Fibroblast of mammary gland (primary cell): ENCODE measurements around the gene PLCG2.
"Not testable (repeated sequence)": the region's sequence is repeated elsewhere in the genome, so short reads cannot be mapped to it uniquely, and the experiment has no call there.

Experiments
- DNase-seq: peaks from one replicate; pipeline ENCODE4 v3.0.0-alpha.2; 2010; ENCODE audit warnings: low read depth
- H3K4me3 ChIP-seq: 2 replicates; pipeline ENCODE4 v1.5.1; 2011; ENCODE audit warnings: low read depth, mild to moderate bottlenecking, low read length, moderate library complexity; ENCODE audit not compliant: control insufficient read depth
- TF ChIP-seq, protein P1 (sequence below): conservative IDR thresholded peaks from 2 replicates; pipeline ENCODE4 v1.5.1; 2011; ENCODE audit warnings: low read depth, low read length, inconsistent platforms; ENCODE audit not compliant: control insufficient read depth, insufficient read depth

PLCG2 gene

DNA sequence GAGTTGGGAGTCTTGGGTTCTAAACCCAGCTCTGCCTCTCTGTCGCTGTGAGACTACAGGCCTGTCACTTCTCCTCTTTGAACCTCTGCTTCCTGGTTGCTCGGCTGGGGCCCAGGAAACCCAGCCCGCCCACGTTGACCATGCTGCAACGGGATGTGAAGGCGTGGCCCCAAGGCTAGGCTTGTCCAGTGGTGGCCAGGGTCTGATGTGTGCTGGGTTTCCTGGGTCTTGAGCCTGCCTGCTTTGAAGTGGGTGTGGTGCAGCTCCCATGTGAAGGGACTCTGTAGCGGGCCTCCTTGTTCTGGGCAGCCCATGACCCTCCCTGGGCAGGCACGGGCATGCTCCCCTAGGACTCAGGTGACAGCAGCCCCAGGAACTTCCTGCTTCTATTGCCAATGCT lies 149.9 kb downstream of the PLCG2 start:
- DNase-seq, result no peak
- no peak overlapping the region for H3K4me3 ChIP-seq
- TF ChIP-seq, protein P1, sequence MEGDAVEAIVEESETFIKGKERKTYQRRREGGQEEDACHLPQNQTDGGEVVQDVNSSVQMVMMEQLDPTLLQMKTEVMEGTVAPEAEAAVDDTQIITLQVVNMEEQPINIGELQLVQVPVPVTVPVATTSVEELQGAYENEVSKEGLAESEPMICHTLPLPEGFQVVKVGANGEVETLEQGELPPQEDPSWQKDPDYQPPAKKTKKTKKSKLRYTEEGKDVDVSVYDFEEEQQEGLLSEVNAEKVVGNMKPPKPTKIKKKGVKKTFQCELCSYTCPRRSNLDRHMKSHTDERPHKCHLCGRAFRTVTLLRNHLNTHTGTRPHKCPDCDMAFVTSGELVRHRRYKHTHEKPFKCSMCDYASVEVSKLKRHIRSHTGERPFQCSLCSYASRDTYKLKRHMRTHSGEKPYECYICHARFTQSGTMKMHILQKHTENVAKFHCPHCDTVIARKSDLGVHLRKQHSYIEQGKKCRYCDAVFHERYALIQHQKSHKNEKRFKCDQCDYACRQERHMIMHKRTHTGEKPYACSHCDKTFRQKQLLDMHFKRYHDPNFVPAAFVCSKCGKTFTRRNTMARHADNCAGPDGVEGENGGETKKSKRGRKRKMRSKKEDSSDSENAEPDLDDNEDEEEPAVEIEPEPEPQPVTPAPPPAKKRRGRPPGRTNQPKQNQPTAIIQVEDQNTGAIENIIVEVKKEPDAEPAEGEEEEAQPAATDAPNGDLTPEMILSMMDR, result no peak

DNA sequence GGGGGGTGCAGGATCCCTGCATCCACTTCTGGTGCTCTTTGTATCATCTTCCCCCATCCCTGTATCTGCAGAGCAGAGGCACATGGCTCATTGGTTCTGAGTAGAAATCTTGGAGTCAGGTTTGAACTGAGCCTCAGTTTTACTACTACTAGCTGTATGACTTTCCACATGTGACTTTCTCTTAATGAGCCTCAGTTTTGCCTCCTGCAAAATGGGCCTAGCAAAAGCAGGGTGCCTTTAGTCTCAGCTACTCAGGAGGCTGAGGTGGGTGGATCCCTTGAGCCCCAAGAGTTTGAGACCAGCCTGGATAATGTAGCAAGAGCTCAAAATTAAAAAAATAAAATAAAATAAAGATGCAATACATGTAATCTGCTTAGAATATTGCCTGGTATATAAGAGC lies 150.8 kb downstream of the PLCG2 start:
- TF ChIP-seq, protein P1, result no peak
- no peak for DNase-seq
- H3K4me3 ChIP-seq, result no peak overlapping the region

DNA sequence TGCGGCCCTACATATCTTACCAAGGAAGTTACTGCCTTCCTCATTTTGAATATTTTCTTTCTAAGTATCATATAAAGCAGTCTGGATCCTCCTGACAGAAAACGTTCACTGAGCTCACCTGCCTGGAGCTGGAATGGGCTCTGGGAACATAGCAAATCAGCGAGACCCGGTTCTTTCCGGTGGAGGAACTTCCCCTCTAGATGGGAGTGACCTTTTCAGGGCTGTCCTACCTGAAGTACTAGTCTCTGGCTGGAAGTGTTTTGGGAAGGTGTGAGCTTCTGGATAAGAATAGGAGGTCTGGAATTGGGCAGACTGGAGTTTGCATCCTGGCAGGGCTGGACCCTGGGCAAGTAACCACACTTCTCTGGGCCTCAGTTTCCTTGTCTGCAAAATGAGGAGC lies 152.8 kb downstream of the PLCG2 start:
- TF ChIP-seq, protein P1, result no peak
- no peak overlapping the region for H3K4me3 ChIP-seq
- no peak for DNase-seq

DNA sequence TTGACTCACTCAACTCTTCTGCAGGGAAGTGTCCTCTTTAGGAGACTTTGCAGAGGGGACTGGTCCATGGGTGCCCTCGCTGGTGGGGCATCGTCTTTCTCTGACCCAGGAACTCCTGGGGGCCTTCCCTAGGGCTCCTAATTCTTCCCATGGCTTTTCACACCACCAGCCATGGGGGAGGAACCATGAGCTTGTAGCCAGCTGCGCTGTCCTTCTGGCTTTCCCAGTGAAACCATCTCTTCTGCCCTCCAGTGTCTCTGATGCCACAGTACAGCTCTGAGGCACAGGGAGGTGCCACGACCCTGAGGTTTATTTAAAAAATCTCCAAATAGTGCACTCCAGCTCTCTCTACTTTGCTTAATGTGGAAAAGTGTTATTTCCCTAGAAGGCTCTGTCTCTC lies 153.6 kb downstream of the PLCG2 start:
- no peak for DNase-seq
- TF ChIP-seq, protein P1, result no peak
- H3K4me3 ChIP-seq, result no peak overlapping the region

DNA sequence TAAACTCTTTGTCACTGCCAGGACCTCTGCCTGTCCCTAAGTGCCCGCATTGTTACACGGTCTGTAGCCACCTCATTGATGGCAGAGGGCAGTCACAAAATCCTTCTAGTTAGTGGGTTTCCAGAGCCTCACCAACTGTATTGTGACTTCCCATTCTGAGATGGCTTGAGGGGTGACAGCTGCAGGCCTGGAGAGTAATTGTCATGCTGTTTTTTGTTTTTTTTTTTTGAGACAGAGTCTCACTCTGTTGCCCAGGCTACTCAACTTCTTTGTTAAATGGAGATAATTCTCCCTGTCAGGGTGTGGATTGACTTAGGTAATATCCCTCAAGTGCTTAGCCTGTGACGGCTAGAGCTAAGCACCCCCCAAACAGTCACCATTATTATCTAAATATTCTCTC lies 154.3 kb downstream of the PLCG2 start:
- TF ChIP-seq, protein P1, result no peak
- no peak for DNase-seq
- no peak overlapping the region for H3K4me3 ChIP-seq

GRCh38 chr16:81934711-81935110 lies 155.6 kb downstream of the PLCG2 start:
- not testable (repeated sequence) for H3K4me3 ChIP-seq, DNase-seq

DNA sequence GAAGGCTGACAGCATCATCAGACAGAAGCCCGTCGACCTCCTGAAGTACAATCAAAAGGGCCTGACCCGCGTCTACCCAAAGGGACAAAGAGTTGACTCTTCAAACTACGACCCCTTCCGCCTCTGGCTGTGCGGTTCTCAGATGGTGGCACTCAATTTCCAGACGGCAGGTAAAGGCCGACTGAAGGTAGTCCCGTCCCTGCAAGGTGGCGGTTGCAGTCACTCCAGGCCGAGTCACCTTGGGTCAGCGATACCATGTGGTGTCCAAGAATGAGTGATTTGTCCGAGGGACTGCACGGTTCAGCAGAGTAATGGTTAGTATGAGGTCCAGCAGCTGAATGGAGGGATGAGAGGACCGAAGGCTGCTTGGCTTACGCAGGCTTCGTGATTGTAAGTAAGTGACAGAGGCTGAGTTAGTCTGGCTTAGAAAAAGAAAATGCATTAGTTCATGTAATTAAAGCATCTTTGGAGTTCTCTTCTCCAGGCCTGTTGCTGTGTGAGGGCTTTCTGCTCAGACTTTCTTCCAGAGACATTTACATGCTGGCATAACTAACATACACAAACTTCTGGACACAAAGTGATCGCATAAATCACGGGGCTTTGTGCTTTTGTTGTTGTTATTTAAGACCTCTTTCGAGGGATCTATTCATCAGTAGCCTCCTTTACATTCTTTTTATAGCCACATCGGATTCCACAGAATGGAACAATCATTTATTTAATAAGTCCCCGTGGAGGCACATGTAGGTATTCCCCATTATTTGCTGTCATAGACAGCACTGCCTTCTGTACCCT lies 157.3 kb downstream of the PLCG2 start:
- TF ChIP-seq, protein P1, result no peak
- no peak for DNase-seq
- no peak overlapping the region for H3K4me3 ChIP-seq
